Mucosa of rectum (tissue), 2 donors: Measurements from ENCODE around the gene ASPA.

ENCODE experiments used
- H3K27ac ChIP-seq, 2 donors: one replicate each; pipeline ENCODE4 v1.7.0; 2013; ENCODE audit warnings: inconsistent platforms in 2 of 2, low read depth in 2 of 2, low read length in 2 of 2
- H3K27me3 ChIP-seq, 2 donors: one replicate each; pipeline ENCODE4 v1.7.0; 2013; ENCODE audit warnings: low read length in 2 of 2; ENCODE audit not compliant: control insufficient read depth in 2 of 2, insufficient read depth in 2 of 2
- H3K36me3 ChIP-seq, 2 donors: one replicate each; pipeline ENCODE4 v1.7.0; 2013; ENCODE audit warnings: low read length in 2 of 2; ENCODE audit not compliant: control insufficient read depth in 2 of 2, insufficient read depth in 2 of 2
- H3K4me1 ChIP-seq, 2 donors: one replicate each; pipeline ENCODE4 v1.7.0; 2013; ENCODE audit warnings: low read length in 2 of 2, mild to moderate bottlenecking in 1 of 2; ENCODE audit not compliant: control insufficient read depth in 2 of 2, insufficient read depth in 2 of 2
- H3K4me3 ChIP-seq, 2 donors: one replicate each; pipeline ENCODE4 v1.7.0; 2013; ENCODE audit warnings: low read length in 2 of 2
- H3K9ac ChIP-seq, 2 donors: one replicate each; pipeline ENCODE4 v1.7.0; 2013; ENCODE audit warnings: low read length in 2 of 2, low read depth in 1 of 2, mild to moderate bottlenecking in 1 of 2
- H3K9me3 ChIP-seq, 2 donors: one replicate each; pipeline ENCODE4 v1.7.0; 2013; ENCODE audit warnings: low read length in 2 of 2; ENCODE audit not compliant: control insufficient read depth in 2 of 2
- donor health status: healthy.
- donor health status: Normal muscosa, but diverticular disease.

ASPA gene

GRCh38 chr17:3545151-3545550 lies 69.4 kb downstream of the ASPA start:
- H3K27ac ChIP-seq: no peak overlapping the region
- no peaks in the 10 kb centered on the region for H3K4me1 ChIP-seq
- H3K36me3 ChIP-seq: no peaks in the 10 kb centered on the region
- H3K9me3 ChIP-seq: no peaks in the 10 kb centered on the region
- H3K9ac ChIP-seq: no peak overlapping the region
- no peaks in the 10 kb centered on the region for H3K27me3 ChIP-seq
- H3K4me3 ChIP-seq: no peak overlapping the region

GRCh38 chr17:3546521-3546920 lies 70.7 kb downstream of the ASPA start:
- no peak overlapping the region for H3K27ac ChIP-seq
- no peaks in the 10 kb centered on the region for H3K36me3 ChIP-seq
- no peak overlapping the region for H3K9ac ChIP-seq

GRCh38 chr17:3546997-3547396 lies 71.2 kb downstream of the ASPA start:
- Histone ChIP-seq H3K9me3 (no peaks in the 10 kb centered on the region), H3K27ac (peak overlapping the region in 1 of 2 donors; percentile 16), H3K36me3 (no peaks in the 10 kb centered on the region), H3K4me3 (no peak overlapping the region), H3K9ac (no peak overlapping the region), H3K4me1 (peaks cover 0 to 2% of the 10 kb centered on the region in 2 donors), H3K27me3 (no peaks in the 10 kb centered on the region)

More at GRCh38 chr17:3546521-3546920, 70.7 kb downstream of the ASPA start:
- H3K4me3 ChIP-seq: no peak overlapping the region
- no peaks in the 10 kb centered on the region for H3K27me3 ChIP-seq
- peaks cover 0 to 2% of the 10 kb centered on the region in 2 donors for H3K4me1 ChIP-seq
- H3K9me3 ChIP-seq: no peaks in the 10 kb centered on the region

DNA sequence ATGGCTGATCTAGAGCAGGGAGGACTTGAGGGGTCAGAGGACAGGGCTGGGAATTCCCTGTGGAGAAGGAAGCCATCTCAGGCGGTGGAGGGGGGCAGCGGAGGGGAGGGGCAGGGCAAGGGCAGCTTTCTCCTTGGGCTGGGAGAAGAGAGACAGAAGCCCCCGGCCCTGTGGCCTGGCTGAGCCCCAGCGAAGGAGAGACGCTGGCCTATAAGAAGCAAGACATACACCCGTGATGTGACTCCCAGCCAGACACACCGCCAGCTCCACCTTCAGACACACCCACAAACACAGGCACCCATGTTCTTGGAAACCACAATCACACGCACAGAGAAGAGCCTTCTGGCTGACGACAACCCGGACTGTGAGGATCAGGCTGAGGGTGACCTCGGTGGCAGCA lies 71.8 kb downstream of the ASPA start:
- Histone ChIP-seq H3K9ac (no peak overlapping the region), H3K9me3 (no peaks in the 10 kb centered on the region), H3K27ac (no peak overlapping the region), H3K27me3 (no peaks in the 10 kb centered on the region), H3K36me3 (no peaks in the 10 kb centered on the region), H3K4me1 (peaks cover 0 to 2% of the 10 kb centered on the region in 2 donors), H3K4me3 (no peak overlapping the region)

- Histone ChIP-seq H3K9me3 (no peaks in the 10 kb centered on the region), H3K9ac (no peak overlapping the region), H3K4me3 (no peak overlapping the region), H3K27me3 (no peaks in the 10 kb centered on the region), H3K27ac (no peak overlapping the region), H3K4me1 (peaks cover 0 to 2% of the 10 kb centered on the region in 2 donors), H3K36me3 (no peaks in the 10 kb centered on the region)
These were observed 73.9 kb downstream of the ASPA start for GRCh38 chr17:3549610-3550162.

DNA sequence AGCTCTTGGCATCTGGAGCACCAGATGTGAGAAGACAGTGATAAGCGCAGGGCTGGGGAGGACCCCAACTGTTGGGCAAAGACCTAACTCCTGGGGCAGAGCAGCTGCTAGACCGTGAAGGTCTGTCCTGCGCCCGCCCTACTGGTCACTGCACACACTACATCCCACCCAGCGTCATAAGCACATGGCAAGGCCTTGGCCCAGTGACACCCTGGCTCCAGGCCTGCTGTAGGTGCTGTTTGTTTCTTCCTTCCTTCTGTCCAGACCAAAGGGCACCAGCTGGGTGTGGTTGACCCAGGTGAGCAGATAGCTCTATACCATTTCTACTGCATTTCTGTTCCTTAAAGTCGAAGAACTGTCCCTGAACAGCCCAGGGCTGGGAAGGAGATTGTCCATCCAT lies 75.4 kb downstream of the ASPA start:
- H3K9me3 ChIP-seq: no peaks in the 10 kb centered on the region
- no peaks in the 10 kb centered on the region for H3K36me3 ChIP-seq
- peak overlapping the region; percentile 55 to 63 for H3K27ac ChIP-seq
- no peak overlapping the region for H3K9ac ChIP-seq
- peak overlapping the region in 1 of 2 donors; percentile 13 for H3K4me3 ChIP-seq
- no peaks in the 10 kb centered on the region for H3K27me3 ChIP-seq
- peaks cover 0 to 2% of the 10 kb centered on the region in 2 donors for H3K4me1 ChIP-seq

DNA sequence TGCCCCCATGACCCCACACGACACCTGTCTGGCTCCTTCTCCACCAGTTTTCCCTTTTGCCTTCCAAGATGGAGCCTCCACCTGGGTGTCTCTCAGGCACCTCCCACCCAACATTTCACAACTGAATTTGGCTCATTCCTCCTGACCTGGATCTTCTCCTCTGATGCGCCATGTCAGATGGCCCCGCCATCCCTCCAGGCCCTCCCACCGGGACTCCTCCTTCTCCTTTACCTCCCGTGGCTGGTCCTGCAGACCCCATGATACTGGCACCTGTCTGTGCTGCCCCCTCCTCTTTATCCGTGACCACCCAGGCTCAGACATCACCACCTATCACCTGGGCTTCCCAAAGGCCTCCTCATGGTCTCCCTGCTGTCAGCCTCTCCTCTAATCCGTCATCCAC lies 77.1 kb downstream of the ASPA start:
- H3K4me3 ChIP-seq: no peak overlapping the region
- no peaks in the 10 kb centered on the region for H3K36me3 ChIP-seq
- H3K9me3 ChIP-seq: no peaks in the 10 kb centered on the region
- H3K9ac ChIP-seq: no peak overlapping the region
- peaks cover 2 to 4% of the 10 kb centered on the region in 2 donors for H3K4me1 ChIP-seq
- H3K27ac ChIP-seq: no peak overlapping the region
- H3K27me3 ChIP-seq: no peaks in the 10 kb centered on the region
